ENCODE results near the gene STRIP2. TPM values are rescaled to one million over a fixed set of nuclear protein-coding genes. Genes with fewer than 3 reads are reported as not detected.
"Not testable (repeated sequence)": the region's sequence is repeated elsewhere in the genome, so short reads cannot be mapped to it uniquely, and the experiment has no call there.

STRIP2 gene
- total RNA-seq, 1 donor from 2014 or later, result 9.1 TPM

DNA sequence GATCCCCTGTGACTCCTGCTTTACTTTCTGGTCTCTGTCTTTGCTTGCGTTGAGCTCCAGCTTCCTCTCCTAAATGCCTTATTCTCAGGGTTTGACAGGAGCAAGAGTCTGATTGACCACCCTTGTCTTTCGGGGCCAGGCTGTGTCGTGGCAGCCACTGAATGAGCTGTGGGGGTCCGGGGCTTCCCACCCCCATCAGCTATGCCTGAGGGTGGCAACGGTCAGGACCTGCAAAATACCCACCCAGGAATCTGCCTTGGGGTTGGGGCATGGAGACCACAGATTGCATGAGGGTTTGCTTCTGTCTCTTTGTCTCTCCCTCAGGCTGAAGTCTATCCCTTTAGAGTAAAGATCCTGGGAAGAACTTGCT, 88.7 kb downstream of the STRIP2 start:
- TF ChIP-seq, protein P1, sequence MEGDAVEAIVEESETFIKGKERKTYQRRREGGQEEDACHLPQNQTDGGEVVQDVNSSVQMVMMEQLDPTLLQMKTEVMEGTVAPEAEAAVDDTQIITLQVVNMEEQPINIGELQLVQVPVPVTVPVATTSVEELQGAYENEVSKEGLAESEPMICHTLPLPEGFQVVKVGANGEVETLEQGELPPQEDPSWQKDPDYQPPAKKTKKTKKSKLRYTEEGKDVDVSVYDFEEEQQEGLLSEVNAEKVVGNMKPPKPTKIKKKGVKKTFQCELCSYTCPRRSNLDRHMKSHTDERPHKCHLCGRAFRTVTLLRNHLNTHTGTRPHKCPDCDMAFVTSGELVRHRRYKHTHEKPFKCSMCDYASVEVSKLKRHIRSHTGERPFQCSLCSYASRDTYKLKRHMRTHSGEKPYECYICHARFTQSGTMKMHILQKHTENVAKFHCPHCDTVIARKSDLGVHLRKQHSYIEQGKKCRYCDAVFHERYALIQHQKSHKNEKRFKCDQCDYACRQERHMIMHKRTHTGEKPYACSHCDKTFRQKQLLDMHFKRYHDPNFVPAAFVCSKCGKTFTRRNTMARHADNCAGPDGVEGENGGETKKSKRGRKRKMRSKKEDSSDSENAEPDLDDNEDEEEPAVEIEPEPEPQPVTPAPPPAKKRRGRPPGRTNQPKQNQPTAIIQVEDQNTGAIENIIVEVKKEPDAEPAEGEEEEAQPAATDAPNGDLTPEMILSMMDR (IDR thresholded peaks at IDR 0.05; ENCODE audit: unreplicated experiment), result no peak
- no peak for DNase-seq (ENCODE audit: low spot score)
- H3K9me3 Mint-ChIP-seq (ENCODE audit: unreplicated experiment), result no peaks in the 10 kb centered on the region
- H3K4me3 Mint-ChIP-seq (ENCODE audit: unreplicated experiment), result no peak overlapping the region
- peaks cover 12% of the 10 kb centered on the region for H3K27me3 Mint-ChIP-seq (ENCODE audit: unreplicated experiment)
- H3K36me3 Mint-ChIP-seq (ENCODE audit: low read depth, unreplicated experiment), result no peaks in the 10 kb centered on the region
- peak overlapping the region; percentile 50 for H3K27ac Mint-ChIP-seq (ENCODE audit: unreplicated experiment)
- H3K4me1 Mint-ChIP-seq (ENCODE audit: unreplicated experiment), result no peaks in the 10 kb centered on the region

DNA sequence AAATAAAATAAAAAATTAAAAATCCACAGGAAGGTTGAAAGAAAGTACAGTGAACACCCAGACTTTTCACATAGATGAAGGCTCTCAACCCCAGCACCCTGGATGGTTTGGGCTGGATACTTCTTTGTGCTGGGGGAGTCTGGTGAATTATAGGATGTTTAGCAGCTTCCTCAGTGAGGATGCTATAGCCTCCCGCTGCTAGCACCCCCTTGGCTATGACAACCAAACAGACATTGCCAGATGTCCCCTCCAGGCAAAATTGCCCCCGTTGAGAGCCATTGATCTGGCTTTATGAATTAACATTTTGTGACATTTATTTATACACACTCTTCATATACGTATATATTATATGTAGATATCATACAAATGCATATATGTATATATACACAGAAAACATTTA, 89.7 kb downstream of the STRIP2 start:
- no peaks in the 10 kb centered on the region for H3K9me3 Mint-ChIP-seq (ENCODE audit: unreplicated experiment)

DNA sequence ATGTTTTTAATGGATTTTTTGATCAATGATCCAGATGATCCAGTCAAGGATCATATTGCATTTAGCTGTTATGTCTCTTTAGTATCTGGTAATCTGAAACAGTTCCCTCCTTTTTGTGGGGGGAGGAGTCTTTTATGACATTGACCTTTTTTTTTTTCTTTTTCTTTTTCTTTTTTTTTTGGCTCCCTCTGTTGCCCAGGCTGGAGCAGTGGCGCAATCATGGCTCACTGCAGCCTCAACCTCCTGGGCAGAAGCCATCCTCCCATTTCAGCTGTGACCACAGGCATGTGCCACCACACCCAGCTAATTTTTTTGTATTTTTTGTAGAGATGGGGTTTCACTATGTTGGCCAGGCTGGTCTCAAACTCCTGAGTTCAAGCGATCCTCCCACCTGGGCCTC, 90.2 kb downstream of the STRIP2 start:
- H3K4me3 Mint-ChIP-seq (ENCODE audit: unreplicated experiment); H3K36me3 Mint-ChIP-seq (ENCODE audit: low read depth, unreplicated experiment); H3K27ac Mint-ChIP-seq (ENCODE audit: unreplicated experiment); H3K4me1 Mint-ChIP-seq (ENCODE audit: unreplicated experiment); DNase-seq (ENCODE audit: low spot score); H3K9me3 Mint-ChIP-seq (ENCODE audit: unreplicated experiment): not testable (repeated sequence)
- H3K27me3 Mint-ChIP-seq (ENCODE audit: unreplicated experiment), result peaks cover 14% of the 10 kb centered on the region

More for the DNA sequence above, 89.7 kb downstream of the STRIP2 start:
- no peaks in the 10 kb centered on the region for H3K36me3 Mint-ChIP-seq (ENCODE audit: low read depth, unreplicated experiment)
- peaks cover 14% of the 10 kb centered on the region for H3K27me3 Mint-ChIP-seq (ENCODE audit: unreplicated experiment)
- TF ChIP-seq, protein P1 (IDR thresholded peaks at IDR 0.05; ENCODE audit: unreplicated experiment), result no peak
- no peak overlapping the region for H3K4me3 Mint-ChIP-seq (ENCODE audit: unreplicated experiment)
- H3K4me1 Mint-ChIP-seq (ENCODE audit: unreplicated experiment), result no peaks in the 10 kb centered on the region
- H3K27ac Mint-ChIP-seq (ENCODE audit: unreplicated experiment), result no peak overlapping the region
- DNase-seq (ENCODE audit: low spot score), result no peak

DNA sequence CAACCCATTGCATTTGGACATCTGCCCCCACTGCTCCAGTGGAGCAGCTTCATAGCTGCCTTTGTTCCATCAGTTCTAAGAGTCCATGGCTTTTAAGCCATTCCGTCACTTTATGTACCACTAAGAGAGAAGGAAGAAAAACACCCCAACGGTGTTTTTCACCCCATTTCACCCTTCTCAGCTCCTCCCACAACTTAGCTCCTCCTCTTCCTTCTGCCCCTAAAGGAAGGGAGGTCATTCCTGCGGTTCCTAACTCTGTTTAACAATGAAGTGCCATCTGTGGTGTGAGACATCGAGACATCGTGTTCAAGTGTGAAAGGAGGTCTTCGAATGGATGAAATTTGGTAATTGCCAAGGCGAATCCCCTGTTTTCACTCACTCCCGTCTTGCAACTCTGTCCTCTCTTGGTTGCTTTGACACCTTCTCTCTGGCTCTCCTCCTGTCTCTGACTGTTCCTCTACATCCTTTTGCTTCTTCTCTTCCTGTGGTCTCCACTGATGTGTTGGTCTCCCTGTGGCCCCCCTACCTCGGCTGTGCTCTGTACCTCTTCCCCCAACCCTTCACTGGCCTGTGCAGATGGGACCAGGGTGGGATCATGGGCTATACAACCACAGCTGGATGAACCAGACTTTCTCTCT, 91.1 kb downstream of the STRIP2 start:
- Mint-ChIP-seq H3K27me3 (ENCODE audit: unreplicated experiment) (peaks cover 14% of the 10 kb centered on the region), H3K4me1 (ENCODE audit: unreplicated experiment) (no peaks in the 10 kb centered on the region), H3K4me3 (ENCODE audit: unreplicated experiment) (no peak overlapping the region), H3K36me3 (ENCODE audit: low read depth, unreplicated experiment) (no peaks in the 10 kb centered on the region), H3K27ac (ENCODE audit: unreplicated experiment) (no peak overlapping the region), H3K9me3 (ENCODE audit: unreplicated experiment) (no peaks in the 10 kb centered on the region)
- TF ChIP-seq, protein P1 (IDR thresholded peaks at IDR 0.05; ENCODE audit: unreplicated experiment), result no peak
- DNase-seq (ENCODE audit: low spot score), result no peak

DNA sequence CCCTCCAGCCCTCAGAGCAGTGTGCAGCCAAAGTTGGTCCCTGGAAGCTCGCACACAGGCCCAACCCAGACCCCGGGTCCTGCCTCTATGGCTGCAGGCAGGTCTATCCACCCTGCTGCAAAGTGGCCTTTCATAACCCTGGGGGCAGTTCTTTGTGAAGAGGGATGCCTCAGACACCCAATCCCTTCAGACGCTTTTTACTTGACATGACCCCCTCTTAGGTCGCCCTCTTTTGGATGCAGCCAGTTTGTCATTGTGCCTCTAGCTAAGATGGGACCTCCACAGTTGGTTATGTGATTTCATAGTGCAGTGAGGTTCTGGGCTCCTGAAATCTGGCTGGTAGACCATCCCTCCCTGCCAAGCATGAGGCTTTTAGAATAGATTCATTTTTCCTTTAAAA, 95.4 kb downstream of the STRIP2 start:
- TF ChIP-seq, protein P1 (IDR thresholded peaks at IDR 0.05; ENCODE audit: unreplicated experiment), result no peak
- no peak for DNase-seq (ENCODE audit: low spot score)
- H3K9me3 Mint-ChIP-seq (ENCODE audit: unreplicated experiment), result no peaks in the 10 kb centered on the region
- no peak overlapping the region for H3K4me3 Mint-ChIP-seq (ENCODE audit: unreplicated experiment)
- no peaks in the 10 kb centered on the region for H3K4me1 Mint-ChIP-seq (ENCODE audit: unreplicated experiment)
- H3K27ac Mint-ChIP-seq (ENCODE audit: unreplicated experiment), result no peak overlapping the region
- H3K36me3 Mint-ChIP-seq (ENCODE audit: low read depth, unreplicated experiment), result no peaks in the 10 kb centered on the region
- H3K27me3 Mint-ChIP-seq (ENCODE audit: unreplicated experiment), result peaks cover 8% of the 10 kb centered on the region
